ENCODE results near the gene SCGB1C1.
"Not testable (repeated sequence)": the region's sequence is repeated elsewhere in the genome, so short reads cannot be mapped to it uniquely, and the experiment has no call there.

- TF ChIP-seq CTCF, EZH2 (IDR thresholded peaks at IDR 0.05): not testable (repeated sequence)
Observed at GRCh38 chr11:193481-193880, 603 bp downstream of the SCGB1C1 start.

Data from neural progenitor cell (in vitro differentiated cells).